HG02970 (cell line): ENCODE measurements around the gene GSAP.
A peak's percentile ranks its signal among the peaks of the same experiment; 100 is the strongest.

Source experiments
- ATAC-seq: cut with Tn5 transposase; IDR thresholded peaks from one replicate; pipeline ENCODE4 v1.9.1; 2021; ENCODE audit warnings: mild to moderate bottlenecking, moderate library complexity, moderate number of reproducible peaks; ENCODE audit not compliant: unreplicated experiment, low FRiP score

GSAP gene

GRCh38 chr7:77439572-77439971 lies 23.4 kb upstream of the GSAP start:
- no peak for ATAC-seq

DNA sequence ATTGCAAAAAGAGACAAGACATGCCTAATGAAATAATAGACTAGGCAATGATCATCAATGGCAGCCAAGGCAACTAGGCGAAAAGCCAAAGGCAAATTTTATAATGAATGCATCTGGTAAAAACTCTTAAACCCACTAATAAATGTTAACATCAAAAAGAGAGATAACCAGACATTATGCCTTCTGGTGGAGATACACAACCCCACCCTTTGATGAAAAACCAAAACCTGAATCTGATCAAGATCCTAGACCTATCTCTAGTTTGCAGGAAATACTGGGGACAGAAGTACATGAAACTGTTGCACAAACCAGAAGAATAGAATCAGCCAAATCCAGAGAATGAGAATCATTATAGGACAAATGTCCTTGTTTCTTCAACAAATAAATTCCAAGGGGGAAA lies 22.0 kb upstream of the GSAP start:
- no peak for ATAC-seq

- ATAC-seq: no peak
Observed at GRCh38 chr7:77434570-77435275, 18.6 kb upstream of the GSAP start.

DNA sequence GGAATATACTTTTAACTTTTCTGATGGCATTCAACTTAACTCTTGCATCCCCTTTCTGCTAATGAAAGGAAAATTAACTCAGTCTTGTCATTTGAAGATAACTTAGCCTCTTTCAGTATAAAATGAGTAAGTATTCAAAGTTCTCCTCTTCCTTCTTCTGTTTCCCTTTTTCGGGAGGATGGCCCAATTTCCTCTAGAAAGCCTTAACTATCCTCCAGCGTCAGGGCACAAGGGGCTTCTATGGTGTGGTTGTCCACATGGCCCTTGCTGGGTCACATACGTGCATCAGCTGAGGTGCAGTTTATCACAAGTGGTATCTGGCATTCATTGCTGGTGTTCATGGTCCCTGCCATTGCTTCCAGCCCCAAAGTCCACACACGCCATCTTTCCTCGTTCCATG lies 17.8 kb upstream of the GSAP start:
- no peak for ATAC-seq

GRCh38 chr7:77430927-77431326 lies 14.8 kb upstream of the GSAP start:
- ATAC-seq: no peak

- no peak for ATAC-seq
Observed at GRCh38 chr7:77428777-77429231, 12.7 kb upstream of the GSAP start.

GRCh38 chr7:77427996-77428603 lies 12.0 kb upstream of the GSAP start:
- no peak for ATAC-seq

- ATAC-seq: no peak
Observed at GRCh38 chr7:77426521-77427051, 10.4 kb upstream of the GSAP start.

- ATAC-seq: no peak
Observed at GRCh38 chr7:77426052-77426404, 9.9 kb upstream of the GSAP start.

DNA sequence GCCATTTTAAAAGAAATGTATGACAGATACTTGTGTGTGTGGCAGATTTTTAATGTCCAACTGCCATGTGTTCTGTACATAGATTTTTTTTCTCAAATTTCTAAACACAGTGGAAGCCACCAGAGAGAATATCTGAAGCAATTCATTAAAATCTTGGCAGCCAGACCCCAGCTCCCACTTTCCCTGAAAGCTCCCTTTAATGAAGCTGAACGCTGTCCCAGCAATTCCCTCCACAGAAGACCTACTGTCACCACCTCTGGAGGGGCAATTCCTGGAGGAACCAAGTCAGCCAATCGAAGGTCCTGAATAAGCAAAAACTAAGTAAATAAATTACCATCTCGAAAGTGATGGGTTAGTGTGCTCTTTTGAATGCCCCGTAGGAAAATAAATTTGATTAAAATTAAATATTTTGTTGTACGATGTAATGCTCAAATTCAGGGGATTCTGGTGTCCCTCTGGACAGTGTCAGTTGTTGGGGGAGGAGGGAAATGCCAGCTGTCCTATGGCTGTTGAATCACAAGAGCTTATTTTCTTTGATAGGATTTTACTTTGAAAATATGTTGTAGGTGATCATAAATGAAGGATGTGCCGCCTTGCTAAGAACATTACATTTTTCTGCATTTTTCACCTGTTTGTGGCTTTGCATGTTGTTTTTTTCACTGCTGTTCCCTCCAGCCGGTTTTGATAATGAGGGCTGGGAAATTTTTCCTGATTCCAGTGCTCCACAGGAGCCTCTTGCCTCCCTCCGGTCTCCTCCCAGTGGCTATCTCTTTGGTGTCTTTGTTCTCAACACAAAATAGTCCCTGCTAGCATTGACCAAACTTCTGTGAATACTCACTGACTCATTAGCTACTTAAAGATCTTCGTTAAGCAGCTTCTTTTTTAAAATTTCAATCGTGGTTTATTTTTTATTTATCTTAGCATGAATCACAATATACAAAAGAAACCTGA lies 9.2 kb upstream of the GSAP start:
- ATAC-seq: no peak

GRCh38 chr7:77422500-77422899 lies 6.4 kb upstream of the GSAP start:
- no peak for ATAC-seq

GRCh38 chr7:77420986-77421672 lies 5.0 kb upstream of the GSAP start:
- no peak for ATAC-seq

DNA sequence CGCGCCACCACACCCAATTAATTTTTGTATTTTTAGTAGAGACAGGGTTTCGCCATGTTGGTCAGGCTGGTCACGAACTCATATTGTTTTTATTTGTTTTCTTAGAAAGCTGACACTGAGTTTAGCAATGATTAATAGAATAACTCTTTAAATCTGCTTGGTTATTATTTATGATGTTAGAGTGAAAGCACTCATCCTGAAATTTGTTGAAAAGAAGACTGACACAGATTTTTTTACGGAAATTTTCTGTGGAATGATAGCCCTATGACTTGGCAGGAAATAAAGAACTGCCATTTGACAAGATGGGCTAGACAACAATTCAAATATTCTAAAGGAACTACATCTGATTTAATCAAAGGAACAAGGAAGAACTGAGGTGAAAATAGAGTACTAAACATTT lies 4.3 kb upstream of the GSAP start:
- no peak for ATAC-seq

- no peak for ATAC-seq
Observed at GRCh38 chr7:77419102-77419501, 3.0 kb upstream of the GSAP start.

DNA sequence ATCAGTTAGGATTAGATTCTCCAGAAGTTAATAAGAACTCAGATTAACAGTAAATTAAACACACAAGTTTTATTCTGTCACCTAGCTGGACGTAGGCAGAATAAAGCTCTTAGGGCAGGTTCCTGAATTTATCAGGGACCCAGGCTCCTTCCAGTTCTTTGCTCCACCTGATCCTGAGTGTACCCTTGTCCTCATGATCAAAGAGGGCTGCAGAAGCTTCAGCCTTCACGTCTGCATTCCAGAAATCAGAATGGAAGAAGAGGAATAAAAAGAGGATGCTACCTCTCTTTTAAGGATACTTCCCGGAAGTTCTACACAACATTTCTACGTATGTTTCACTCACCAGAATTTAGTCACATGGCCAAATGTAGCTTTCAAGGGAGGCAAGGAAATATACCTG lies 1.7 kb upstream of the GSAP start:
- no peak for ATAC-seq

- peak; percentile 3 for ATAC-seq
Observed at GRCh38 chr7:77416621-77417371, 647 bp upstream of the GSAP start.

- ATAC-seq: peak; percentile 36
Observed at GRCh38 chr7:77415476-77415822, 700 bp downstream of the GSAP start.

DNA sequence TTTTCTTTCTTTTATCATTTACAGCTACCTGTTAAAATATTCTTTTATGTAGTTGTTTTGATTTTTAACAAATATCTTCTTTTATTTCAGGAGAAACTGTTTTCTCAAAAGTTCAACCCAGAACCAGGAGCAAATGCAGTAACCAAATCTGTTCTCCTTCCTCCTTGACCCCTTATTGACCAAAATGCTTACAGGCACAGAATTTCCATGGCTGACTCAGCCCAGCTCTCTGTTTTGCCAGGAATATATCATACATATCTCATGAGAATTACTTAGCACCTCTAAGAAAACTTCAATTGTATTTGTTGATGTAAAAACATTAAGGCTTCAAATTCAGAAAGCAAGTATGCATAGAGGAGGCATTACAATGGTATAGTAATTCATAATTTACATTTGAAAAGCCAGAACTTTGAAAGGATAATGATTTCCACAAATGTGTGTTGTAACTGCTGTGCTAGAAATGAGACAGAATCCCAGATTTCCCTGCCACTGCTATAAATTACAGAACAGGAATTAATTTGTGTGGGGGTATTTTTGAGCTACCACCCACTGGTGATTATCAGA lies 2.2 kb downstream of the GSAP start:
- no peak for ATAC-seq

GRCh38 chr7:77413128-77413527 lies 3.0 kb downstream of the GSAP start:
- ATAC-seq: no peak
